NB4 (cell line): Measurements from ENCODE around the gene TTC33.

Experiments
- DNase-seq: peaks from one replicate; pipeline ENCODE4 v3.0.0; 2010; ENCODE audit warnings: low read depth
- H3K4me3 ChIP-seq: one replicate; pipeline ENCODE4 v1.5.1; 2011; ENCODE audit warnings: mild to moderate bottlenecking, low read depth, low read length, moderate library complexity
- MAX ChIP-seq: IDR thresholded peaks from 2 replicates; pipeline ENCODE4 v1.6.1; 2011; ENCODE audit warnings: low read depth, low read length
- MYC ChIP-seq: IDR thresholded peaks from 2 replicates; pipeline ENCODE4 v1.6.1; 2011; ENCODE audit warnings: low read depth, low read length
- POLR2A ChIP-seq: IDR thresholded peaks from 2 replicates; pipeline ENCODE4 v1.6.1; 2011; ENCODE audit warnings: mild to moderate bottlenecking; ENCODE audit not compliant: insufficient read length; ENCODE audit errors: extremely low read depth
- TF ChIP-seq, protein P1 (sequence below): IDR thresholded peaks from one replicate; pipeline ENCODE4 v1.5.1; 2012; ENCODE audit warnings: low read depth, low read length

TTC33 gene

GRCh38 chr5:40616781-40617180 lies 139.0 kb downstream of the TTC33 start:
- DNase-seq, result peak; percentile 30
- no peak for TF ChIP-seq MAX
- TF ChIP-seq, protein P1, sequence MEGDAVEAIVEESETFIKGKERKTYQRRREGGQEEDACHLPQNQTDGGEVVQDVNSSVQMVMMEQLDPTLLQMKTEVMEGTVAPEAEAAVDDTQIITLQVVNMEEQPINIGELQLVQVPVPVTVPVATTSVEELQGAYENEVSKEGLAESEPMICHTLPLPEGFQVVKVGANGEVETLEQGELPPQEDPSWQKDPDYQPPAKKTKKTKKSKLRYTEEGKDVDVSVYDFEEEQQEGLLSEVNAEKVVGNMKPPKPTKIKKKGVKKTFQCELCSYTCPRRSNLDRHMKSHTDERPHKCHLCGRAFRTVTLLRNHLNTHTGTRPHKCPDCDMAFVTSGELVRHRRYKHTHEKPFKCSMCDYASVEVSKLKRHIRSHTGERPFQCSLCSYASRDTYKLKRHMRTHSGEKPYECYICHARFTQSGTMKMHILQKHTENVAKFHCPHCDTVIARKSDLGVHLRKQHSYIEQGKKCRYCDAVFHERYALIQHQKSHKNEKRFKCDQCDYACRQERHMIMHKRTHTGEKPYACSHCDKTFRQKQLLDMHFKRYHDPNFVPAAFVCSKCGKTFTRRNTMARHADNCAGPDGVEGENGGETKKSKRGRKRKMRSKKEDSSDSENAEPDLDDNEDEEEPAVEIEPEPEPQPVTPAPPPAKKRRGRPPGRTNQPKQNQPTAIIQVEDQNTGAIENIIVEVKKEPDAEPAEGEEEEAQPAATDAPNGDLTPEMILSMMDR, result no peak
- TF ChIP-seq POLR2A, result no peak
- no peak for TF ChIP-seq MYC
- H3K4me3 ChIP-seq, result no peak overlapping the region

GRCh38 chr5:40615586-40616170 lies 140.1 kb downstream of the TTC33 start:
- peak overlapping the region; percentile 26 for H3K4me3 ChIP-seq
- DNase-seq, result peak; percentile 83
- no peak; the same call in 1 of the 2 replicates for TF ChIP-seq MAX
- no peak for TF ChIP-seq POLR2A
- TF ChIP-seq, protein P1, result no peak
- TF ChIP-seq MYC, result no peak; the same call in 1 of the 2 replicates

- DNase-seq, result no peak
- H3K4me3 ChIP-seq, result no peak overlapping the region
- TF ChIP-seq, protein P1, result no peak
- TF ChIP-seq MAX (no peak), MYC (no peak), POLR2A (no peak)
Measured at GRCh38 chr5:40614923-40615585, 140.7 kb downstream of the TTC33 start.

GRCh38 chr5:40614466-40614865 lies 141.3 kb downstream of the TTC33 start:
- TF ChIP-seq POLR2A (no peak), MAX (no peak), MYC (no peak)
- TF ChIP-seq, protein P1, result no peak
- H3K4me3 ChIP-seq, result no peak overlapping the region
- DNase-seq, result no peak

DNA sequence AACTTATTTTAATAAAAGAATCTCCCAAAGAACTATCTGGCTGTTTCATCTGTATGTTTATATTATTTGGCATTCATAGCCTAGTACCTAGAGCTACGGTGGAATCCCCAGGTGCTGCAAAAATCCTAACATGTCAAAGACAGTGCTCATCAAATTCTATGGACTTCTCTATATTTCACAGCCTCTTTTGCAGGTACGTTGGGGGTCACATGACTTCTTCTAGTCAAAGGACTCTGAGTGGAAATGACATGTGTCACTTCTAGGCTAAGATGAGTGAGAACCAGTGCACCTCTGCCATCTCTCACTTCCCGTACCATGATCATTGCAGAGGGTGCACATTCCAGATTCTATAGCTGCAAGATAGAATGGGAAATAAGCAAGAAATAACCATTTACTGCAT lies 148.6 kb downstream of the TTC33 start:
- DNase-seq, result no peak
- TF ChIP-seq MYC (no peak), MAX (no peak), POLR2A (no peak)
- TF ChIP-seq, protein P1, result no peak
- no peak overlapping the region for H3K4me3 ChIP-seq
